Tibial artery (tissue), 4 donors: ENCODE results near the gene FRMD1.

Source experiments
- DNase-seq, 2 donors: peaks; one replicate each; pipeline ENCODE4 v3.0.0-alpha.2; 2019
- H3K27ac ChIP-seq, 2 donors: fragments of 200-600 bp; sonication (generic) in 1 of 2; 1 replicate in 1 of 2; 2 replicates in 1 of 2; pipeline ENCODE4 v1.5.1; 2018 to 2019; ENCODE audit warnings: mild to moderate bottlenecking in 1 of 2
- H3K27me3 ChIP-seq, 2 donors: fragments of 200-600 bp; sonication (generic) in 1 of 2; one replicate each; pipeline versions ENCODE4 v1.5.1 to v1.6.0; 2016 to 2019
- H3K36me3 ChIP-seq, 3 donors: fragments of 200-600 bp; sonication (generic) in 2 of 3; one replicate each; pipeline ENCODE4 v1.5.1; 2016 to 2019; ENCODE audit warnings: mild to moderate bottlenecking in 2 of 3
- H3K4me1 ChIP-seq, 4 donors: fragments of 200-600 bp; sonication (generic) in 2 of 4; 1 replicate in 3 of 4; 2 replicates in 1 of 4; pipeline ENCODE4 v1.5.1; 2016 to 2019
- H3K4me3 ChIP-seq, 2 donors: fragments of 200-600 bp; sonication (generic) in 1 of 2; 1 replicate in 1 of 2; 2 replicates in 1 of 2; pipeline ENCODE4 v1.5.1; 2018 to 2019; ENCODE audit warnings: mild to moderate bottlenecking in 2 of 2
- H3K9me3 ChIP-seq, 3 donors: fragments of 200-600 bp; sonication (generic) in 1 of 3; one replicate each; pipeline ENCODE4 v1.5.1; 2016 to 2019
- CTCF ChIP-seq, 2 experiments: fragments of 200-600 bp in 1 of 2; fragments of 450-650 bp in 1 of 2; IDR thresholded peaks; one replicate each; pipeline ENCODE4 v1.5.1; 2017 to 2019; ENCODE audit warnings: antibody characterized with exemption in 2 of 2, mild to moderate bottlenecking in 1 of 2, moderate library complexity in 1 of 2
- intact Hi-C: fragments of 100-400 bp; cut with DNase I; formaldehyde crosslinking; loops from one replicate; pipeline ENCODE4 v1.15.0; 2023; ENCODE audit warnings: low total_unique reads

Gene FRMD1

GRCh38 chr6:168110437-168110836 is 31.4 kb upstream of the FRMD1 start:
- no peak for DNase-seq
- no peak overlapping the region for H3K27ac ChIP-seq
- no peak overlapping the region for H3K4me3 ChIP-seq
- peaks cover 0 to 4% (median 0%) of the 10 kb centered on the region in 4 donors for H3K4me1 ChIP-seq
- H3K36me3 ChIP-seq: no peaks in the 10 kb centered on the region
- H3K9me3 ChIP-seq: no peaks in the 10 kb centered on the region
- H3K27me3 ChIP-seq: no peaks in the 10 kb centered on the region
- intact Hi-C loops: no loop called here
- TF ChIP-seq CTCF (IDR thresholded peaks at IDR 0.05): no peak

GRCh38 chr6:168109171-168109570 is 30.2 kb upstream of the FRMD1 start:
- H3K27me3 ChIP-seq: peaks cover 0 to 7% of the 10 kb centered on the region in 2 donors
- DNase-seq: no peak
- no peak overlapping the region for H3K27ac ChIP-seq
- no peak for TF ChIP-seq CTCF (IDR thresholded peaks at IDR 0.05)
- H3K4me3 ChIP-seq: no peak overlapping the region
- H3K36me3 ChIP-seq: no peaks in the 10 kb centered on the region
- H3K4me1 ChIP-seq: peaks cover 0 to 4% (median 0%) of the 10 kb centered on the region in 4 donors
- intact Hi-C loops: no loop called here
- no peaks in the 10 kb centered on the region for H3K9me3 ChIP-seq

GRCh38 chr6:168107191-168107983 is 28.4 kb upstream of the FRMD1 start:
- intact Hi-C loops: no loop called here
- no peak for DNase-seq
- Histone ChIP-seq H3K4me1 (peaks cover 0 to 4% (median 0%) of the 10 kb centered on the region in 4 donors), H3K4me3 (no peak overlapping the region), H3K9me3 (no peaks in the 10 kb centered on the region), H3K36me3 (no peaks in the 10 kb centered on the region), H3K27me3 (peaks cover 0 to 18% of the 10 kb centered on the region in 2 donors), H3K27ac (no peak overlapping the region)
- no peak for TF ChIP-seq CTCF (IDR thresholded peaks at IDR 0.05)

GRCh38 chr6:168106633-168107005 is 27.6 kb upstream of the FRMD1 start:
- Histone ChIP-seq H3K4me1 (peaks cover 0 to 6% (median 2%) of the 10 kb centered on the region in 4 donors), H3K27me3 (peaks cover 0 to 25% of the 10 kb centered on the region in 2 donors), H3K9me3 (no peaks in the 10 kb centered on the region), H3K4me3 (no peak overlapping the region), H3K36me3 (no peaks in the 10 kb centered on the region), H3K27ac (no peak overlapping the region)
- intact Hi-C loops: no loop called here
- DNase-seq: no peak
- TF ChIP-seq CTCF (IDR thresholded peaks at IDR 0.05): no peak

- Histone ChIP-seq H3K36me3 (no peaks in the 10 kb centered on the region), H3K27ac (no peak overlapping the region), H3K27me3 (peaks cover 0 to 31% of the 10 kb centered on the region in 2 donors), H3K9me3 (no peaks in the 10 kb centered on the region), H3K4me3 (no peak overlapping the region), H3K4me1 (peaks cover 0 to 12% (median 8%) of the 10 kb centered on the region in 4 donors)
- no peak for DNase-seq
- intact Hi-C loops: no loop called here
- TF ChIP-seq CTCF (IDR thresholded peaks at IDR 0.05): no peak
Measured at GRCh38 chr6:168105813-168106632, 27.0 kb upstream of the FRMD1 start.
